PFSK-1 (cell line): ENCODE results near the gene FAM83D.

Source experiments
- FOXP2 ChIP-seq: optimal IDR thresholded peaks from 2 replicates; pipeline ENCODE3; 2011; ENCODE audit warnings: borderline replicate concordance, control low read depth, inconsistent platforms; ENCODE audit not compliant: insufficient read depth; ENCODE audit errors: extremely low read length, extremely low read depth
- POLR2AphosphoS5 ChIP-seq: IDR thresholded peaks from 2 replicates; pipeline ENCODE4 v1.6.1; 2012; ENCODE audit warnings: low read depth, mild to moderate bottlenecking, control low read depth, low read length, moderate library complexity
- SIN3A ChIP-seq: IDR thresholded peaks from 2 replicates; pipeline ENCODE4 v1.6.1; 2012; ENCODE audit warnings: mild to moderate bottlenecking, low read length, moderate library complexity, borderline replicate concordance; ENCODE audit not compliant: insufficient read depth
- TAF1 ChIP-seq: IDR thresholded peaks from 2 replicates; pipeline ENCODE4 v1.6.1; 2012; ENCODE audit warnings: low read length, control low read depth, borderline replicate concordance; ENCODE audit not compliant: insufficient read depth
- TF ChIP-seq, protein P1 (sequence below), 2 experiments: IDR thresholded peaks; 2 replicates each; pipeline versions ENCODE4 v1.6.1 to v1.8.0; 2011 to 2012; ENCODE audit warnings: low read depth in 2 of 2, low read length in 2 of 2, control low read depth in 1 of 2, inconsistent platforms in 1 of 2, mild to moderate bottlenecking in 1 of 2, moderate library complexity in 1 of 2; ENCODE audit not compliant: insufficient read depth in 1 of 2

GRCh38 chr20:38987777-38988176 lies 61.6 kb downstream of the FAM83D start:
- TF ChIP-seq POLR2AphosphoS5, result no peak
- TF ChIP-seq, protein P1, sequence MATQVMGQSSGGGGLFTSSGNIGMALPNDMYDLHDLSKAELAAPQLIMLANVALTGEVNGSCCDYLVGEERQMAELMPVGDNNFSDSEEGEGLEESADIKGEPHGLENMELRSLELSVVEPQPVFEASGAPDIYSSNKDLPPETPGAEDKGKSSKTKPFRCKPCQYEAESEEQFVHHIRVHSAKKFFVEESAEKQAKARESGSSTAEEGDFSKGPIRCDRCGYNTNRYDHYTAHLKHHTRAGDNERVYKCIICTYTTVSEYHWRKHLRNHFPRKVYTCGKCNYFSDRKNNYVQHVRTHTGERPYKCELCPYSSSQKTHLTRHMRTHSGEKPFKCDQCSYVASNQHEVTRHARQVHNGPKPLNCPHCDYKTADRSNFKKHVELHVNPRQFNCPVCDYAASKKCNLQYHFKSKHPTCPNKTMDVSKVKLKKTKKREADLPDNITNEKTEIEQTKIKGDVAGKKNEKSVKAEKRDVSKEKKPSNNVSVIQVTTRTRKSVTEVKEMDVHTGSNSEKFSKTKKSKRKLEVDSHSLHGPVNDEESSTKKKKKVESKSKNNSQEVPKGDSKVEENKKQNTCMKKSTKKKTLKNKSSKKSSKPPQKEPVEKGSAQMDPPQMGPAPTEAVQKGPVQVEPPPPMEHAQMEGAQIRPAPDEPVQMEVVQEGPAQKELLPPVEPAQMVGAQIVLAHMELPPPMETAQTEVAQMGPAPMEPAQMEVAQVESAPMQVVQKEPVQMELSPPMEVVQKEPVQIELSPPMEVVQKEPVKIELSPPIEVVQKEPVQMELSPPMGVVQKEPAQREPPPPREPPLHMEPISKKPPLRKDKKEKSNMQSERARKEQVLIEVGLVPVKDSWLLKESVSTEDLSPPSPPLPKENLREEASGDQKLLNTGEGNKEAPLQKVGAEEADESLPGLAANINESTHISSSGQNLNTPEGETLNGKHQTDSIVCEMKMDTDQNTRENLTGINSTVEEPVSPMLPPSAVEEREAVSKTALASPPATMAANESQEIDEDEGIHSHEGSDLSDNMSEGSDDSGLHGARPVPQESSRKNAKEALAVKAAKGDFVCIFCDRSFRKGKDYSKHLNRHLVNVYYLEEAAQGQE (IDR thresholded peaks at IDR 0.05; ENCODE audit: insufficient read depth in 1 of 2, low read depth in 2 of 2, low read length in 2 of 2), result no peak
- TF ChIP-seq SIN3A, result no peak
- no peak for TF ChIP-seq TAF1
- no peak for TF ChIP-seq FOXP2
